ENCODE results near the gene CCL11. TPM values are rescaled to one million over a fixed set of nuclear protein-coding genes. Genes with fewer than 3 reads are reported as not detected.
A peak's percentile ranks its signal among the peaks of the same experiment; 100 is the strongest.

Gene CCL11
- not detected for total RNA-seq

- no peak for DNase-seq (ENCODE audit: low spot score)
Observed at GRCh38 chr17:34285286-34285792, at the start of gene CCL11. Gene CCL11, plus strand, starts transcription at chr17:34285742. Its CDS starts 67 bp downstream, at chr17:34285809.

GRCh38 chr17:34236281-34236892 lies 49.2 kb upstream of the CCL11 start:
- DNase-seq (ENCODE audit: low spot score), result no peak

- DNase-seq (ENCODE audit: low spot score), result no peak
Observed at GRCh38 chr17:34237458-34237857, 48.1 kb upstream of the CCL11 start.

- peak; percentile 68 for DNase-seq (ENCODE audit: low spot score)
Observed at GRCh38 chr17:34241062-34241461, 44.5 kb upstream of the CCL11 start.

GRCh38 chr17:34242587-34243363 lies 42.8 kb upstream of the CCL11 start:
- DNase-seq (ENCODE audit: low spot score), result no peak

- no peak for DNase-seq (ENCODE audit: low spot score)
Observed at GRCh38 chr17:34243364-34244320, 41.9 kb upstream of the CCL11 start.

GRCh38 chr17:34245351-34245905 lies 40.1 kb upstream of the CCL11 start:
- DNase-seq (ENCODE audit: low spot score), result no peak

GRCh38 chr17:34246446-34246845 lies 39.1 kb upstream of the CCL11 start:
- no peak for DNase-seq (ENCODE audit: low spot score)

- DNase-seq (ENCODE audit: low spot score), result no peak
Observed at GRCh38 chr17:34246881-34247280, 38.7 kb upstream of the CCL11 start.

GRCh38 chr17:34248511-34249024 lies 37.0 kb upstream of the CCL11 start:
- no peak for DNase-seq (ENCODE audit: low spot score)

GRCh38 chr17:34249061-34249460 lies 36.5 kb upstream of the CCL11 start:
- DNase-seq (ENCODE audit: low spot score), result no peak

GRCh38 chr17:34249478-34249877 lies 36.1 kb upstream of the CCL11 start:
- DNase-seq (ENCODE audit: low spot score), result no peak

GRCh38 chr17:34251186-34251585 lies 34.4 kb upstream of the CCL11 start:
- DNase-seq (ENCODE audit: low spot score), result no peak

GRCh38 chr17:34252095-34252443 lies 33.5 kb upstream of the CCL11 start:
- no peak for DNase-seq (ENCODE audit: low spot score)

- peak; percentile 93 for DNase-seq (ENCODE audit: low spot score)
Observed at GRCh38 chr17:34252444-34253138, 33.0 kb upstream of the CCL11 start.

GRCh38 chr17:34253139-34253525 lies 32.4 kb upstream of the CCL11 start:
- DNase-seq (ENCODE audit: low spot score), result no peak

- DNase-seq (ENCODE audit: low spot score), result no peak
Observed at GRCh38 chr17:34254146-34254545, 31.4 kb upstream of the CCL11 start.

- DNase-seq (ENCODE audit: low spot score), result peak; percentile 74
Observed at GRCh38 chr17:34254651-34255380, 30.7 kb upstream of the CCL11 start, which contains the start of gene CCL2. Gene CCL2, plus strand, starts transcription at chr17:34255285. Its CDS starts 65 bp downstream, at chr17:34255350.

- no peak for DNase-seq (ENCODE audit: low spot score)
Observed at GRCh38 chr17:34255381-34255732, 30.2 kb upstream of the CCL11 start.

- no peak for DNase-seq (ENCODE audit: low spot score)
Observed at GRCh38 chr17:34255841-34256240, 29.7 kb upstream of the CCL11 start.
